ENCODE data around the gene NASP. TPM values are rescaled to one million over a fixed set of nuclear protein-coding genes. Genes with fewer than 3 reads are reported as not detected.

The NASP gene
- total RNA-seq, 1 donor from 2014 or later = 258 TPM

- DNase-seq (ENCODE audit: low spot score, unreplicated experiment) = no peak
- Mint-ChIP-seq H3K4me3 (ENCODE audit: low read depth) (no peak overlapping the region), H3K27me3 (no peaks in the 10 kb centered on the region), H3K27ac (no peak overlapping the region), H3K9me3 (ENCODE audit: low read depth) (no peaks in the 10 kb centered on the region), H3K36me3 (ENCODE audit: insufficient read depth) (peaks cover 37% of the 10 kb centered on the region), H3K4me1 (ENCODE audit: low read depth) (peaks cover 21% of the 10 kb centered on the region)
- TF ChIP-seq, protein P1, sequence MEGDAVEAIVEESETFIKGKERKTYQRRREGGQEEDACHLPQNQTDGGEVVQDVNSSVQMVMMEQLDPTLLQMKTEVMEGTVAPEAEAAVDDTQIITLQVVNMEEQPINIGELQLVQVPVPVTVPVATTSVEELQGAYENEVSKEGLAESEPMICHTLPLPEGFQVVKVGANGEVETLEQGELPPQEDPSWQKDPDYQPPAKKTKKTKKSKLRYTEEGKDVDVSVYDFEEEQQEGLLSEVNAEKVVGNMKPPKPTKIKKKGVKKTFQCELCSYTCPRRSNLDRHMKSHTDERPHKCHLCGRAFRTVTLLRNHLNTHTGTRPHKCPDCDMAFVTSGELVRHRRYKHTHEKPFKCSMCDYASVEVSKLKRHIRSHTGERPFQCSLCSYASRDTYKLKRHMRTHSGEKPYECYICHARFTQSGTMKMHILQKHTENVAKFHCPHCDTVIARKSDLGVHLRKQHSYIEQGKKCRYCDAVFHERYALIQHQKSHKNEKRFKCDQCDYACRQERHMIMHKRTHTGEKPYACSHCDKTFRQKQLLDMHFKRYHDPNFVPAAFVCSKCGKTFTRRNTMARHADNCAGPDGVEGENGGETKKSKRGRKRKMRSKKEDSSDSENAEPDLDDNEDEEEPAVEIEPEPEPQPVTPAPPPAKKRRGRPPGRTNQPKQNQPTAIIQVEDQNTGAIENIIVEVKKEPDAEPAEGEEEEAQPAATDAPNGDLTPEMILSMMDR (IDR thresholded peaks at IDR 0.05; ENCODE audit: unreplicated experiment) = no peak
Observed at GRCh38 chr1:45656573-45657226, 72.9 kb downstream of the NASP start.

- H3K4me1 Mint-ChIP-seq (ENCODE audit: low read depth) = peaks cover 23% of the 10 kb centered on the region
- peak overlapping the region; percentile 18 for H3K4me3 Mint-ChIP-seq (ENCODE audit: low read depth)
- H3K36me3 Mint-ChIP-seq (ENCODE audit: insufficient read depth) = peaks cover 30% of the 10 kb centered on the region
- H3K27ac Mint-ChIP-seq = peak overlapping the region; percentile 80
- TF ChIP-seq, protein P1 (IDR thresholded peaks at IDR 0.05; ENCODE audit: unreplicated experiment) = no peak
- H3K27me3 Mint-ChIP-seq = no peaks in the 10 kb centered on the region
- no peaks in the 10 kb centered on the region for H3K9me3 Mint-ChIP-seq (ENCODE audit: low read depth)
- no peak for DNase-seq (ENCODE audit: low spot score, unreplicated experiment)
Observed at GRCh38 chr1:45658171-45658570, 74.3 kb downstream of the NASP start.

DNA sequence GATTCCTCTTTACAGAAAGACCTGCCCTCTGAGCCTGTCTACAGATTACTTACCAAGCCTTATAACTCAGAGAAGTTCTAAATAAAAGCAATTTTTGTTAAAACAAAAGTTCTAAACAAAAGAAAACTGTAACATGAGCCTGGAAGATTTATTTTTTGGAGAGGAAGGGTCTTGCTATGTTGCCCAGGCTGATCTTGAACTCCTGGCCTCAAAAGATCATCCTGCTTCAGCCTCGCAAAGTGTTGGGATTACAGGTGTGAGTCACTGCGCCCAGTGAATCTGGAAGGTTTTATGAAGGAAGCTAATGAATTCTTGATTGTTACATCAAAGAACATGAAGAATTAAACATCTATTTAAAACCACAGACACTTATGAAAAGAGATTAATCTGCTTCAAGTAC is 75.4 kb downstream of the NASP start:
- TF ChIP-seq, protein P1 (IDR thresholded peaks at IDR 0.05; ENCODE audit: unreplicated experiment) = no peak
- Mint-ChIP-seq H3K4me1 (ENCODE audit: low read depth) (peaks cover 26% of the 10 kb centered on the region), H3K27ac (peak overlapping the region; percentile 74), H3K36me3 (ENCODE audit: insufficient read depth) (peaks cover 33% of the 10 kb centered on the region), H3K9me3 (ENCODE audit: low read depth) (no peaks in the 10 kb centered on the region), H3K4me3 (ENCODE audit: low read depth) (no peak overlapping the region), H3K27me3 (no peaks in the 10 kb centered on the region)
- no peak for DNase-seq (ENCODE audit: low spot score, unreplicated experiment)

- TF ChIP-seq, protein P1 (IDR thresholded peaks at IDR 0.05; ENCODE audit: unreplicated experiment) = no peak
- Mint-ChIP-seq H3K27ac (no peak overlapping the region), H3K4me3 (ENCODE audit: low read depth) (no peak overlapping the region), H3K4me1 (ENCODE audit: low read depth) (peaks cover 26% of the 10 kb centered on the region), H3K27me3 (no peaks in the 10 kb centered on the region), H3K36me3 (ENCODE audit: insufficient read depth) (peaks cover 27% of the 10 kb centered on the region), H3K9me3 (ENCODE audit: low read depth) (no peaks in the 10 kb centered on the region)
- DNase-seq (ENCODE audit: low spot score, unreplicated experiment) = no peak
Observed at GRCh38 chr1:45660336-45660735, 76.5 kb downstream of the NASP start.

GRCh38 chr1:45666836-45667235 is 83.0 kb downstream of the NASP start:
- peaks cover 8% of the 10 kb centered on the region for H3K36me3 Mint-ChIP-seq (ENCODE audit: insufficient read depth)
- TF ChIP-seq, protein P1 (IDR thresholded peaks at IDR 0.05; ENCODE audit: unreplicated experiment) = no peak

More at GRCh38 chr1:45666836-45667235, 83.0 kb downstream of the NASP start:
- Mint-ChIP-seq H3K27me3 (no peaks in the 10 kb centered on the region), H3K27ac (no peak overlapping the region), H3K4me1 (ENCODE audit: low read depth) (peaks cover 11% of the 10 kb centered on the region), H3K4me3 (ENCODE audit: low read depth) (no peak overlapping the region), H3K9me3 (ENCODE audit: low read depth) (no peaks in the 10 kb centered on the region)
- DNase-seq (ENCODE audit: low spot score, unreplicated experiment) = no peak
